ENCODE data around the gene NUP205. TPM values are rescaled to one million over a fixed set of nuclear protein-coding genes. Genes with fewer than 3 reads are reported as not detected.

NUP205 gene
- total RNA-seq, 1 experiment from 2014 or later: 91.0 TPM

DNA sequence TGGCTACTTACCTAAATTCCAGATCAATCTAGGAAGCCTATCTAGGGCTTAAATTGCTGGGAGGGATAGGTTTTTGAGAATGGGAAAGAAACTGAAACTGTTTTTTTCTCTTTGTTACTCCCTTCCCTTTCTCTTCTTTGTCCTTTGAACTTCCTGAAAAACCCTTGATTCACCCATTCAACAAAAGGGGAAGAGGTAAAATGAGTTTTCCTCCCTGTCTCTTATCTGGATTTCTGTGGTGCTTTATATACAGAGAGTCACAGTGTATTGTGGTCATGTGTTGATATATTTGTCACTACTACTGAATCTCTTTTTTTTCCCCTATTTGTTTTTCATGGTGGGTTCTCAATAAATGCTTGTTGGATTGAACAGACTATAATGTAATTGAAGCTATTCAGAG, 19.8 kb upstream of the NUP205 start:
- BruUV-seq (replicated peaks): no TSS peak
- Histone ChIP-seq H4K20me1 (ENCODE audit: insufficient read depth) (no peaks in the 10 kb centered on the region), H3K27ac (ENCODE audit: low read depth, low read length) (no peak overlapping the region), H2AFZ (ENCODE audit: low read depth, low read length, poor library complexity, severe bottlenecking) (no peak overlapping the region), H3K27me3 (ENCODE audit: insufficient read depth, low read length) (peaks cover 10% of the 10 kb centered on the region; the same call in 1 of the 2 replicates), H3K79me2 (ENCODE audit: insufficient read depth, low read length) (no peaks in the 10 kb centered on the region), H3K9me2 (ENCODE audit: insufficient read depth) (no peaks in the 10 kb centered on the region), H3K9ac (ENCODE audit: low read length) (no peak overlapping the region), H3K4me2 (ENCODE audit: low read length) (no peak overlapping the region), H3K36me3 (ENCODE audit: control insufficient read depth in 1 of 2, insufficient read depth in 2 of 2, low read length in 2 of 2) (no peaks in the 10 kb centered on the region), H3K4me3 (replicated peaks in 1 of 2; ENCODE audit: low read depth in 1 of 2, low read length in 2 of 2) (no peak overlapping the region), H3K4me1 (ENCODE audit: control insufficient read depth in 1 of 2, insufficient read depth in 2 of 2, low read length in 2 of 2) (no peaks in the 10 kb centered on the region), H3K9me3 (ENCODE audit: control insufficient read depth in 1 of 2, insufficient read depth in 1 of 2, low read depth in 1 of 2, low read length in 2 of 2) (no peaks in the 10 kb centered on the region)
- intact Hi-C loops (cut with micrococcal nuclease): no loop called here
- DNase-seq (ENCODE audit: low read depth, low spot score) (no peak), ATAC-seq (no peak)
- RAD21 ChIA-PET (ENCODE audit: low non-redundant PET in 1 of 2, low total read pairs in 2 of 2, uncharacterized antibody in 2 of 2, unreplicated experiment in 2 of 2): no interaction called here
- POLR2A ChIA-PET: no interaction called here
- CTCF ChIA-PET: no interaction called here
- TF ChIP-seq ZFX (IDR thresholded peaks at IDR 0.05) (no peak), SP1 (IDR thresholded peaks at IDR 0.05; ENCODE audit: low read depth) (no peak), SIN3A (IDR thresholded peaks at IDR 0.05; ENCODE audit: low read depth) (no peak), ZNF274 (IDR thresholded peaks at IDR 0.05; ENCODE audit: low read depth, low read length) (no peak), POLR2A (IDR thresholded peaks at IDR 0.05; ENCODE audit: borderline replicate concordance, extremely low read depth, insufficient read depth, insufficient read length) (no peak), FOSL1 (IDR thresholded peaks at IDR 0.05; ENCODE audit: low read depth) (no peak), SRF (IDR thresholded peaks at IDR 0.05; ENCODE audit: low read depth) (no peak)
- TF ChIP-seq, protein P1, sequence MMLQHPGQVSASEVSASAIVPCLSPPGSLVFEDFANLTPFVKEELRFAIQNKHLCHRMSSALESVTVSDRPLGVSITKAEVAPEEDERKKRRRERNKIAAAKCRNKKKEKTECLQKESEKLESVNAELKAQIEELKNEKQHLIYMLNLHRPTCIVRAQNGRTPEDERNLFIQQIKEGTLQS (IDR thresholded peaks at IDR 0.05): no peak

DNA sequence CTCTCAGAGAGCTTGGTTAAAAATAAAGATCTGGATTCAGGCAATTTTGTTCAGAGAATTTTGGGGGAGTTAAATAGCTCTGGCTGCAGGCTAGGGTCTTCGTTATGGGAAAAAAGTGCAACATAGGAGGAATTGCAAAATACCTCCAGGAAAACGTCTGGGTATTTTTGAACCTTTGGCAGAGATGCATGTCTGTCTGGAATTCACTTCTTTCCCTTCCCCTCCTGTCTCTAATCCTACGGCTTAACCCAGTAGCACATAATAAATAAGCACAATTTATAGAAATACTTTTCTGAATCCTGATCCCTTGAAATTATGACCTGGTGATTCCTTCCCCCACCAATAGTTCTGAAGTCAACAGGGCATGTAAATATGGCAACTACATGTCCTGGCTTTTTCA, 19.3 kb upstream of the NUP205 start:
- Histone ChIP-seq H3K36me3 (ENCODE audit: control insufficient read depth in 1 of 2, insufficient read depth in 2 of 2, low read length in 2 of 2) (no peaks in the 10 kb centered on the region), H3K4me2 (ENCODE audit: low read length) (no peak overlapping the region), H3K27me3 (ENCODE audit: insufficient read depth, low read length) (peaks cover 10% of the 10 kb centered on the region; the same call in 1 of the 2 replicates), H3K9me3 (ENCODE audit: control insufficient read depth in 1 of 2, insufficient read depth in 1 of 2, low read depth in 1 of 2, low read length in 2 of 2) (no peaks in the 10 kb centered on the region), H3K9me2 (ENCODE audit: insufficient read depth) (no peaks in the 10 kb centered on the region), H3K79me2 (ENCODE audit: insufficient read depth, low read length) (no peaks in the 10 kb centered on the region), H2AFZ (ENCODE audit: low read depth, low read length, poor library complexity, severe bottlenecking) (no peak overlapping the region), H3K27ac (ENCODE audit: low read depth, low read length) (no peak overlapping the region), H3K9ac (ENCODE audit: low read length) (no peak overlapping the region), H3K4me1 (ENCODE audit: control insufficient read depth in 1 of 2, insufficient read depth in 2 of 2, low read length in 2 of 2) (no peaks in the 10 kb centered on the region), H3K4me3 (replicated peaks in 1 of 2; ENCODE audit: low read depth in 1 of 2, low read length in 2 of 2) (no peak overlapping the region), H4K20me1 (ENCODE audit: insufficient read depth) (no peaks in the 10 kb centered on the region)
- BruUV-seq (replicated peaks): no TSS peak
- ChIA-PET CTCF (no interaction called here), RAD21 (ENCODE audit: low non-redundant PET in 1 of 2, low total read pairs in 2 of 2, uncharacterized antibody in 2 of 2, unreplicated experiment in 2 of 2) (no interaction called here), POLR2A (no interaction called here)
- TF ChIP-seq EZH2phosphoT487 (IDR thresholded peaks at IDR 0.05; ENCODE audit: borderline replicate concordance): no peak
- DNase-seq (ENCODE audit: low read depth, low spot score) (no peak), ATAC-seq (no peak)
- intact Hi-C loops (cut with micrococcal nuclease): no loop called here
